ENCODE results near the gene SPRY1. TPM values are rescaled to one million over a fixed set of nuclear protein-coding genes. Genes with fewer than 3 reads are reported as not detected.

SPRY1 gene
- total and polyA plus RNA-seq, 2 experiments from 2014 or later = 29.7 to 43.9 TPM

DNA sequence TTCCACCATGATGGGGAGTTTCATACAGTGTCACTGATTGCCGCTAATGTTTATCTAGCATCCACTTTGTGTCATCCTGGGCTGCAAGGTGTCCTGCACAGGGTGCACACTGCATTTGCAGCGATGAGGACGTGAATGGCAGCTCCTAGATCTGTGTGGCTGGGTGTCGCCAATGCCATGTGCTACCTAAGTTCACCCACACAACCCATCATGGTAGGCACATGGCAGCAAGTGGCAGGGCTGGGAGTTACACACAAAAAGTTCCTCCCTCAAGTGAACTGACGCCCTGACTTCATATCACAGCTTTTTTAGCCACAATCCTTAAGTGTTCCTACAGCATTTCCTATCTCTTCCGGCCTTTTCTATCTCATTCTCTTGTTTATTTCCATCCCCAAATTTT is 45.9 kb upstream of the SPRY1 start:
- H3K4me1 ChIP-seq (ENCODE audit: low read depth) = peaks cover 5% of the 10 kb centered on the region
- DNase-seq (ENCODE audit: low read depth in 1 of 2, low spot score in 1 of 2) = no peak
- no peak overlapping the region for H3K27ac ChIP-seq
- no peaks in the 10 kb centered on the region for H3K36me3 ChIP-seq
- H3K27me3 ChIP-seq = no peaks in the 10 kb centered on the region
- TF ChIP-seq, protein P1, sequence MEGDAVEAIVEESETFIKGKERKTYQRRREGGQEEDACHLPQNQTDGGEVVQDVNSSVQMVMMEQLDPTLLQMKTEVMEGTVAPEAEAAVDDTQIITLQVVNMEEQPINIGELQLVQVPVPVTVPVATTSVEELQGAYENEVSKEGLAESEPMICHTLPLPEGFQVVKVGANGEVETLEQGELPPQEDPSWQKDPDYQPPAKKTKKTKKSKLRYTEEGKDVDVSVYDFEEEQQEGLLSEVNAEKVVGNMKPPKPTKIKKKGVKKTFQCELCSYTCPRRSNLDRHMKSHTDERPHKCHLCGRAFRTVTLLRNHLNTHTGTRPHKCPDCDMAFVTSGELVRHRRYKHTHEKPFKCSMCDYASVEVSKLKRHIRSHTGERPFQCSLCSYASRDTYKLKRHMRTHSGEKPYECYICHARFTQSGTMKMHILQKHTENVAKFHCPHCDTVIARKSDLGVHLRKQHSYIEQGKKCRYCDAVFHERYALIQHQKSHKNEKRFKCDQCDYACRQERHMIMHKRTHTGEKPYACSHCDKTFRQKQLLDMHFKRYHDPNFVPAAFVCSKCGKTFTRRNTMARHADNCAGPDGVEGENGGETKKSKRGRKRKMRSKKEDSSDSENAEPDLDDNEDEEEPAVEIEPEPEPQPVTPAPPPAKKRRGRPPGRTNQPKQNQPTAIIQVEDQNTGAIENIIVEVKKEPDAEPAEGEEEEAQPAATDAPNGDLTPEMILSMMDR (IDR thresholded peaks at IDR 0.05; ENCODE audit: low read depth, low read length) = no peak
- no peaks in the 10 kb centered on the region for H3K9me3 ChIP-seq (ENCODE audit: low read depth)
- H3K4me3 ChIP-seq = no peak overlapping the region

DNA sequence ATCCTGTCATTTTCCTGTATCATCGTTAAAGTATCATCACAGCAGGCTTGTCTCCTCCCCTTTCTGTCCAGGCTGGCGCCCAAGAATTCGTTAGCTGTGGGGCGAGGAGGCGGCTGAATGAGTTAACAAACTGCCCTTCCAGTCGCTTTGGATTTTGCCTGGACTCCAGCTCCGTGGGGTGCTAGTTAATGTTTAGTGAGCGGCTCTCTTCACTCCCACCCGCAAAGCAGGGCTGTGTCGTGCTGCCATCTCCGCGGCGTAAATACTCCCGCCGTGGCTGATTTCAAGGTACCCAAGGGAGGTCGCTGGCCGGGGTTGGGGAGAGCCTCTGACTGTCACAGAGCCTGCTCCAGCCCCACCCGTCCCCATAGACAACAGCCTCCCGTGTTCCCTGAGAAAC is 44.9 kb upstream of the SPRY1 start:
- TF ChIP-seq, protein P1 (IDR thresholded peaks at IDR 0.05; ENCODE audit: low read depth, low read length) = no peak
- no peak overlapping the region for H3K4me3 ChIP-seq
- H3K4me1 ChIP-seq (ENCODE audit: low read depth) = peaks cover 5% of the 10 kb centered on the region
- H3K27ac ChIP-seq = no peak overlapping the region
- H3K36me3 ChIP-seq = no peaks in the 10 kb centered on the region
- no peaks in the 10 kb centered on the region for H3K27me3 ChIP-seq
- no peak for DNase-seq (ENCODE audit: low read depth in 1 of 2, low spot score in 1 of 2)
- no peaks in the 10 kb centered on the region for H3K9me3 ChIP-seq (ENCODE audit: low read depth)

DNA sequence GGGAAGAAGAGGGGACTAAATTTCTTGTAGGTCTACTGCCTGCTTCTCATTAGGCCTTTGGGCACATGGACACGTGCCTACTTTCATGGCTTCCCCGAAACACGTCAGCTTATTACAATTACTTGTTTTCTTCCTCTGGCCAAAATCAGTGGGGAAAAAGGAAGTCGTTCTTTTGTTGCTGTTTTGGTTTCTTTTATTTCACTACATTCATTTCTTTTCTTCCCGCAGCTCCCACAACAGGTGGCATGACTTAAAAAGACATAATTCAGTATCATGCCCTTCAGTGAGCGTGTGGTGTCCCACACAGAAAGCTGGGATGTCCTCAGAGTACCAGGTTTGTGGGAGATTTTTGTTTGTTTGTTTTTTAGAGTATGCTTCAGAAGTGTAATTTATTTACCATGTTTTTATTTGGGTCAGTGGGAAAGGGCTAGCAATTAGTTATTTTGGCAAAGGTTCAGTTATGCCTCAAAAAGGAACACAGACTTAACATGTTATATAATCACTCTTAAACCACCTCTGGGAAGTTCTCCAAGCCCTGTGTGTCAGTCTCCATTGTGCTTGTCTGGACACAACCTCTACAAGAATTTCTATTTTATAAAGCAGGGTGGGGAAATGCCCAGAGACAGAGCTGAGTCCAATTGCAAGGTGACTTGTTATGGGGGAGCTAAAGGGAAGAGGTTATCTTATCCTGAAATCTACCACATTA is 44.2 kb upstream of the SPRY1 start:
- DNase-seq (ENCODE audit: low read depth in 1 of 2, low spot score in 1 of 2) = peak in 1 of 2 donors; percentile 63
- H3K4me1 ChIP-seq (ENCODE audit: low read depth) = peaks cover 5% of the 10 kb centered on the region
- no peaks in the 10 kb centered on the region for H3K36me3 ChIP-seq
- TF ChIP-seq, protein P1 (IDR thresholded peaks at IDR 0.05; ENCODE audit: low read depth, low read length) = no peak
- H3K27ac ChIP-seq = no peak overlapping the region
- no peaks in the 10 kb centered on the region for H3K9me3 ChIP-seq (ENCODE audit: low read depth)
- no peaks in the 10 kb centered on the region for H3K27me3 ChIP-seq
- H3K4me3 ChIP-seq = no peak overlapping the region

DNA sequence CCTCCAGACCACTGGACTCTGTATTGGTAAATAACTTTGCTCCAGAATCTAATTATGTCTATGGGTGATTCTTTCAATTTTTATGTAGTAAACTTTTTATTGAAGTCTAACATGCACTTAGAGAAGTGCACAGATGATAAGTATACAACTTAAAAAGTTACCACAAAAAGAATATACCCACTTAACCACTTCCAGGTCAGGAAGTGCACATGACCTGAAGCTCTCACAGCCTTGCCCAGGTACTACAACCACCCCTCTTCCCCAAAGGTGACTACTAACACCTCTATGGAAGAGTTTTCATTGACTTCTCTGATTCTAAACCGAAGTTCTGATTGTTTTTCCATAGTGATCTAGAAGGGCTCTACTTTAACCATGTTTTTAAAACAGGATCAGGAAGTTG is 43.6 kb upstream of the SPRY1 start:
- Histone ChIP-seq H3K27me3 (no peaks in the 10 kb centered on the region), H3K4me1 (ENCODE audit: low read depth) (peaks cover 5% of the 10 kb centered on the region), H3K4me3 (no peak overlapping the region), H3K9me3 (ENCODE audit: low read depth) (no peaks in the 10 kb centered on the region), H3K27ac (no peak overlapping the region), H3K36me3 (no peaks in the 10 kb centered on the region)
- no peak for DNase-seq (ENCODE audit: low read depth in 1 of 2, low spot score in 1 of 2)
- TF ChIP-seq, protein P1 (IDR thresholded peaks at IDR 0.05; ENCODE audit: low read depth, low read length) = no peak

DNA sequence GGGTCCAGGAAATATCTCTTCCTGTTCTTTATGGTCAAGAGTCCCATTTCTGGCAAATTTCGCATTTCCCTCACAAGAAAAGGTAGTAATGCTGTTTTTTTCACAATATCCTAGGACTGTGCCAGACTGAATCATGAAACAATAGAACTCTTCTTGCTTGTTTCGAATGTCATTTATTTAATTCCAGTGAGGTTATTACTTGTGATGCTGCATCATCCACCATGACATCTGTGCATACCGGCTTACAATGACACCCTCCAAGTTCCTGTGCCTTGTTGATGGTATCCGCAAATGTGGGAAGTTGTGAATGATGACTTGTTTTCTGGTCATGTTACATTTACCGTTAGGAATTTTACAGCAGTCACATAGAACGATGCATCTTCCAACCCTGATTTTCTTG is 42.9 kb upstream of the SPRY1 start:
- H3K4me3 ChIP-seq = no peak overlapping the region
- no peaks in the 10 kb centered on the region for H3K9me3 ChIP-seq (ENCODE audit: low read depth)
- TF ChIP-seq, protein P1 (IDR thresholded peaks at IDR 0.05; ENCODE audit: low read depth, low read length) = no peak
- no peaks in the 10 kb centered on the region for H3K27me3 ChIP-seq
- DNase-seq (ENCODE audit: low read depth in 1 of 2, low spot score in 1 of 2) = no peak
- H3K4me1 ChIP-seq (ENCODE audit: low read depth) = peaks cover 5% of the 10 kb centered on the region
- no peaks in the 10 kb centered on the region for H3K36me3 ChIP-seq
- no peak overlapping the region for H3K27ac ChIP-seq
